Neural cell (in vitro differentiated cells): Measurements from ENCODE around the gene HOXC9. TPM values are rescaled to one million over a fixed set of nuclear protein-coding genes. Genes with fewer than 3 reads are reported as not detected.

Experiments
- H2AFZ ChIP-seq: fragments of 200-600, 300-800 bp; sonication (generic), shearing (Covaris generic); 2 replicates; pipeline ENCODE4 v1.6.0; 2014; ENCODE audit warnings: low read depth, mild to moderate bottlenecking, antibody characterized with exemption, low read length, moderate library complexity
- H3F3A ChIP-seq: fragments of 200-600 bp; shearing (Covaris generic); 2 replicates; pipeline ENCODE4 v1.6.1; 2016; ENCODE audit warnings: mild to moderate bottlenecking, moderate library complexity, mixed read lengths, antibody characterized with exemption, low read length; ENCODE audit not compliant: insufficient read depth, poor library complexity, severe bottlenecking
- H3K27ac ChIP-seq: fragments of 200-600, 300-800 bp; sonication (generic), shearing (Covaris generic); 2 replicates; pipeline ENCODE4 v1.5.1; 2014; ENCODE audit warnings: mild to moderate bottlenecking, low read length, moderate library complexity
- H3K27me3 ChIP-seq: fragments of 300-800, 200-600 bp; sonication (generic), shearing (Covaris generic); 2 replicates; pipeline ENCODE4 v1.6.0; 2014; ENCODE audit warnings: mild to moderate bottlenecking, low read depth, low read length, moderate library complexity; ENCODE audit not compliant: insufficient read depth
- H3K36me3 ChIP-seq: fragments of 300-800, 200-600 bp; sonication (generic), shearing (Covaris generic); 2 replicates; pipeline ENCODE4 v1.5.1; 2014; ENCODE audit warnings: mild to moderate bottlenecking, antibody characterized with exemption, low read length, moderate library complexity; ENCODE audit not compliant: insufficient read depth
- H3K4me2 ChIP-seq: fragments of 300-800, 200-600 bp; sonication (generic), shearing (Covaris generic); 2 replicates; pipeline ENCODE4 v1.6.0; 2014; ENCODE audit warnings: mild to moderate bottlenecking, low read length
- H3K4me3 ChIP-seq: fragments of 300-800, 200-600 bp; sonication (generic), shearing (Covaris generic); 2 replicates; pipeline ENCODE4 v1.5.1; 2014; ENCODE audit warnings: mild to moderate bottlenecking, low read length, moderate library complexity
- H3K79me2 ChIP-seq: fragments of 200-600 bp; shearing (Covaris generic); replicated peaks from 2 replicates; pipeline ENCODE4 v1.6.0; 2014; ENCODE audit warnings: mild to moderate bottlenecking, low read length, moderate library complexity; ENCODE audit not compliant: insufficient read depth
- H3K9ac ChIP-seq: fragments of 300-800, 200-600 bp; sonication (generic), shearing (Covaris generic); 2 replicates; pipeline ENCODE4 v1.6.1; 2016; ENCODE audit warnings: mild to moderate bottlenecking, low read length, mixed read lengths
- H3K9me2 ChIP-seq: fragments of 200-600 bp; shearing (Covaris generic); 2 replicates; pipeline ENCODE4 v1.6.1; 2016; ENCODE audit warnings: mild to moderate bottlenecking, low read length, mixed read lengths; ENCODE audit not compliant: insufficient read depth
- H3K9me3 ChIP-seq: fragments of 200-600, 300-800 bp; sonication (generic), shearing (Covaris generic); 2 replicates; pipeline ENCODE4 v1.6.1; 2016; ENCODE audit warnings: mild to moderate bottlenecking, mixed run types, low read length, moderate library complexity, mixed read lengths
- H4K20me1 ChIP-seq: fragments of 200-600 bp; shearing (Covaris generic); 2 replicates; pipeline ENCODE4 v1.6.1; 2016; ENCODE audit warnings: mild to moderate bottlenecking, mixed run types; ENCODE audit not compliant: insufficient read depth
- EP300 ChIP-seq: fragments of 450-650 bp; conservative IDR thresholded peaks from 2 replicates; pipeline ENCODE4 v1.6.1; 2014; ENCODE audit warnings: antibody characterized with exemption, mild to moderate bottlenecking, moderate library complexity; ENCODE audit not compliant: poor library complexity, severe bottlenecking
- EZH2 ChIP-seq: fragments of 200-600, 300-800 bp; shearing (Covaris generic), sonication (generic); IDR thresholded peaks from 2 replicates; pipeline ENCODE4 v1.6.1; 2014; ENCODE audit warnings: antibody characterized with exemption, low read length, borderline replicate concordance, mild to moderate bottlenecking; ENCODE audit not compliant: insufficient read depth, poor library complexity, severe bottlenecking
- MXI1 ChIP-seq: fragments of 450-650 bp; conservative IDR thresholded peaks from 2 replicates; pipeline ENCODE4 v1.6.1; 2014; ENCODE audit warnings: antibody characterized with exemption, mild to moderate bottlenecking; ENCODE audit not compliant: poor library complexity, severe bottlenecking
- POLR2AphosphoS5 ChIP-seq: IDR thresholded peaks from 2 replicates; pipeline ENCODE4 v1.6.1; 2012
- RAD21 ChIP-seq: fragments of 450-650 bp; conservative IDR thresholded peaks from 2 replicates; pipeline ENCODE4 v1.6.1; 2014; ENCODE audit warnings: antibody characterized with exemption, mild to moderate bottlenecking, moderate library complexity
- REST ChIP-seq: IDR thresholded peaks from 2 replicates; pipeline ENCODE4 v1.6.1; 2012; ENCODE audit warnings: borderline replicate concordance
- SMC3 ChIP-seq: fragments of 450-650 bp; conservative IDR thresholded peaks from 2 replicates; pipeline ENCODE4 v1.6.1; 2014; ENCODE audit warnings: antibody characterized with exemption, mild to moderate bottlenecking, moderate library complexity; ENCODE audit not compliant: poor library complexity
- TAF1 ChIP-seq: IDR thresholded peaks from 2 replicates; pipeline ENCODE4 v1.6.1; 2012; ENCODE audit warnings: low read depth
- polyA plus RNA-seq: library from polyadenylated mRNA; depleted of rRNA; stranded (reverse); fragments of >200 nt; gene quantifications from 2 replicates; pipeline ENCODE4 v1.2.3, GENCODE V29; 2014
- TF ChIP-seq, protein P1 (sequence below): fragments of 450-650 bp; IDR thresholded peaks from 2 replicates; pipeline ENCODE4 v1.5.1; 2014; ENCODE audit warnings: antibody characterized with exemption, mild to moderate bottlenecking, moderate library complexity; ENCODE audit not compliant: poor library complexity, severe bottlenecking

HOXC9 gene
- polyA plus RNA-seq, 1 donor from 2014 or later = not detected

DNA sequence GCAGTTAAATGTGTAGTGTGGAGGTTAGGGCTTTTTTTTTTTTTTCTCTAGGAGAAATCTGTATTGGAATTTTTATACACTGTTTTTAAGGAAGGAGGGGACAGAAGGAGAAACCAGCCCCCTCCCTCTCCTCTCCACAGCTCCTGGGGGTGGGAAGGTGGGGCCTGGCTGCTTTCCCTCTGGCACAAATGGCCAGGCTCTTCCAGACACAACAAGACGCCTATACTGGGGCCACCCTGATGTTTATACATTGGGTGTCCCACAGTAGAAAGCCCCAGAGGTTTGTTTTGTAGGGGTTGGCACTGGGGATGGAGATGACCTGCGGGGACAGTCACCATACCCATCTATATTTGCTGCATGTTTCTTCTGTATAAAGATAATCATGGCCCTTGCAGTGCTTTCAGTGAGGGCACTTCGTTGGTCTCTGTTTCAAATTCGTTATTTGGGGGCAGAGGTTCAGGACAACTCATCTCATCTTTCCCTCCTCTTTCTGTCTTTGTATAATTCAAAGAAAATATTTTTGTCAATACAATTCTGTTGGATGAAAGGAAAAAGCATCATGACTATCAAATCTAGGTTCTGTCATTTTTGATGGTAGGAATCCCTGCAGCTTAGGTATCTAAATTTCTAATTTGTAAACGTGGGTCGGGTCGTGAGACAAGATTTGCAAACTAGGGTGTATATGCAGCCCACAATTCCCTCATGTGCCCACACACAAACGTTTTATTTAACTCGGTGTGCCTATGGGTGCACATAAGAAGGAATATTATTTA, 23.0 kb upstream of the HOXC9 start:
- Histone ChIP-seq H3K9me3 (no peaks in the 10 kb centered on the region), H3K27ac (no peak overlapping the region), H3F3A (no peaks in the 10 kb centered on the region), H3K36me3 (no peaks in the 10 kb centered on the region), H3K4me2 (no peak overlapping the region), H3K9ac (no peak overlapping the region), H3K4me3 (no peak overlapping the region), H3K9me2 (no peaks in the 10 kb centered on the region), H3K79me2 (no peaks in the 10 kb centered on the region), H4K20me1 (no peaks in the 10 kb centered on the region), H2AFZ (no peak overlapping the region), H3K27me3 (peaks cover 99% of the 10 kb centered on the region)
- TF ChIP-seq RAD21 = no peak
- TF ChIP-seq SMC3 = no peak
- TF ChIP-seq MXI1 = no peak
- TF ChIP-seq POLR2AphosphoS5 = no peak
- TF ChIP-seq TAF1 = no peak
- TF ChIP-seq REST = no peak
- TF ChIP-seq EZH2 = no peak
- TF ChIP-seq, protein P1, sequence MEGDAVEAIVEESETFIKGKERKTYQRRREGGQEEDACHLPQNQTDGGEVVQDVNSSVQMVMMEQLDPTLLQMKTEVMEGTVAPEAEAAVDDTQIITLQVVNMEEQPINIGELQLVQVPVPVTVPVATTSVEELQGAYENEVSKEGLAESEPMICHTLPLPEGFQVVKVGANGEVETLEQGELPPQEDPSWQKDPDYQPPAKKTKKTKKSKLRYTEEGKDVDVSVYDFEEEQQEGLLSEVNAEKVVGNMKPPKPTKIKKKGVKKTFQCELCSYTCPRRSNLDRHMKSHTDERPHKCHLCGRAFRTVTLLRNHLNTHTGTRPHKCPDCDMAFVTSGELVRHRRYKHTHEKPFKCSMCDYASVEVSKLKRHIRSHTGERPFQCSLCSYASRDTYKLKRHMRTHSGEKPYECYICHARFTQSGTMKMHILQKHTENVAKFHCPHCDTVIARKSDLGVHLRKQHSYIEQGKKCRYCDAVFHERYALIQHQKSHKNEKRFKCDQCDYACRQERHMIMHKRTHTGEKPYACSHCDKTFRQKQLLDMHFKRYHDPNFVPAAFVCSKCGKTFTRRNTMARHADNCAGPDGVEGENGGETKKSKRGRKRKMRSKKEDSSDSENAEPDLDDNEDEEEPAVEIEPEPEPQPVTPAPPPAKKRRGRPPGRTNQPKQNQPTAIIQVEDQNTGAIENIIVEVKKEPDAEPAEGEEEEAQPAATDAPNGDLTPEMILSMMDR = no peak
- TF ChIP-seq EP300 = no peak

DNA sequence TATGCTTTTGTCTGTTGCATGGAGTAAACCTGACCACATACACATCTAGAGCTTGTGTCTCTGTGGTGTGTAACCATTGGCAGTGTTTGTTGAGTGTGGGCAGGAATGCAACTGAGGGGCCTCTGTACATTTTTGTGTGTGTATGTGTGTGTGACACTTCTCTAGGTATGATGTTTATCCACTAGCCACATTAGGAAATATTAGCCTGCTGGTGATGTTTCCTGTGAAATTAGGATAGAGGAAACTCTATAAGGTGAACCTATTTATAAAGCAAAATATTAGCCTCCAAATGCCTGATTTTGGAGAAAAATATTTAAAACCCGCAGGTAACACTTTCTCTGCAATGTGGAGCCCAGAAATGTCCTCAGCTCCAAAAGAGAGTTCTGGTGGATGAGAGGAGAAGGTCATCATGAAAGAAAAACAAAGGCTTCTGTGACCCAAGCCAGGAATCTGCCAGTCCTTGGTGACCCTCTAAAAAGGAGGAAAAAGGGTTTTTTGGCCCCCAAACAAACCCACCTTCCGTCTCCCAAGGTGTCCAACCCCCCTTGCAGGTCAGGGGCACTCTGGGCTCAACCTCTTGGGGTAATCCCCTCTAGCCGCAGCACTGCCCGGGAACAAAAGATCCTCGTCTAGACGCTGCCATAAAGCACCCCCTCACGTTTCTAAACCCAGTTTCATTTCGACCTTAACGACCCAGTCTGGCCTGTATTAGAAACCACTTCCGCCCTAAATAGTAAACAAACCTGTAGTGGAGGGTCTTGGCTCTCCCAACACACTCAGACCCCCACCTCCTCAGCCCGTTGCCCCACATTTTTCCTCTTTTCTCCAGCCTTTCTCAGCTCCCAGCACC, 22.1 kb upstream of the HOXC9 start:
- Histone ChIP-seq H3F3A (no peaks in the 10 kb centered on the region), H3K9ac (no peak overlapping the region), H3K4me3 (no peak overlapping the region), H4K20me1 (no peaks in the 10 kb centered on the region), H3K9me3 (no peaks in the 10 kb centered on the region), H3K9me2 (no peaks in the 10 kb centered on the region), H3K27ac (no peak overlapping the region), H3K79me2 (no peaks in the 10 kb centered on the region), H2AFZ (no peak overlapping the region), H3K4me2 (no peak overlapping the region), H3K27me3 (peaks cover 99% of the 10 kb centered on the region), H3K36me3 (no peaks in the 10 kb centered on the region)
- no peak for TF ChIP-seq POLR2AphosphoS5
- no peak for TF ChIP-seq RAD21
- TF ChIP-seq, protein P1 = no peak
- no peak for TF ChIP-seq SMC3
- no peak for TF ChIP-seq MXI1
- TF ChIP-seq EZH2 = no peak
- TF ChIP-seq TAF1 = no peak
- TF ChIP-seq EP300 = no peak
- TF ChIP-seq REST = no peak
